Vagina (tissue), 2 donors: ENCODE results near the gene MAP7D3.

ENCODE experiments used
- POLR2AphosphoS5 ChIP-seq, 2 donors: sonication (generic); formaldehyde crosslinking; IDR thresholded peaks; one replicate each; pipeline ENCODE4 v1.9.0; 2017; ENCODE audit warnings: antibody characterized with exemption in 2 of 2, mild to moderate bottlenecking in 2 of 2, low read depth in 1 of 2; ENCODE audit not compliant: insufficient read depth in 1 of 2
- TF ChIP-seq, protein P1 (sequence below), 3 experiments: fragments of 450-650 bp in 2 of 3; fragments of 200-600 bp in 1 of 3; sonication (generic) in 1 of 3; IDR thresholded peaks; one replicate each; pipeline ENCODE4 v1.5.1; 2017 to 2019; ENCODE audit warnings: antibody characterized with exemption in 3 of 3, mild to moderate bottlenecking in 2 of 3, moderate library complexity in 2 of 3

DNA sequence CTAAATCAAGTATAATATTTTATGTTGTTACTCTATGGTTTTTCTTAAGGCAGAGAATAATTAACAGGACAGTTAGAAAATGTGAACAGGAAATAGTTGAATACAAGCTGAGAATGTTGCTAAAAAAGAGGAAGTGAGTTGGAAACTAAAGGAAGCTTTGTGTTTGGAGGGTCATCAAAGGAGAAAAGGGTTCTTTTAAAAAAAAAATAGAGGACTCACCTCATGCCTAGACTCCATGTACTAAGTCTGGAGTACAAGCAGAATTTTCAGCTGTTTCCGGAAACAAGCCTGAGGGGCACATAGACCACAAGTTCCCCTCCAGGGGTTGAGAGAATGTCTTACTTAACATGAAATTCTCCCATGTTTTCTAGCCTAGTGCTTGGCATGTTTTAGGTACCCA lies 20.1 kb upstream of the MAP7D3 start:
- TF ChIP-seq, protein P1, sequence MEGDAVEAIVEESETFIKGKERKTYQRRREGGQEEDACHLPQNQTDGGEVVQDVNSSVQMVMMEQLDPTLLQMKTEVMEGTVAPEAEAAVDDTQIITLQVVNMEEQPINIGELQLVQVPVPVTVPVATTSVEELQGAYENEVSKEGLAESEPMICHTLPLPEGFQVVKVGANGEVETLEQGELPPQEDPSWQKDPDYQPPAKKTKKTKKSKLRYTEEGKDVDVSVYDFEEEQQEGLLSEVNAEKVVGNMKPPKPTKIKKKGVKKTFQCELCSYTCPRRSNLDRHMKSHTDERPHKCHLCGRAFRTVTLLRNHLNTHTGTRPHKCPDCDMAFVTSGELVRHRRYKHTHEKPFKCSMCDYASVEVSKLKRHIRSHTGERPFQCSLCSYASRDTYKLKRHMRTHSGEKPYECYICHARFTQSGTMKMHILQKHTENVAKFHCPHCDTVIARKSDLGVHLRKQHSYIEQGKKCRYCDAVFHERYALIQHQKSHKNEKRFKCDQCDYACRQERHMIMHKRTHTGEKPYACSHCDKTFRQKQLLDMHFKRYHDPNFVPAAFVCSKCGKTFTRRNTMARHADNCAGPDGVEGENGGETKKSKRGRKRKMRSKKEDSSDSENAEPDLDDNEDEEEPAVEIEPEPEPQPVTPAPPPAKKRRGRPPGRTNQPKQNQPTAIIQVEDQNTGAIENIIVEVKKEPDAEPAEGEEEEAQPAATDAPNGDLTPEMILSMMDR (IDR thresholded peaks at IDR 0.05) = no peak
- no peak for TF ChIP-seq POLR2AphosphoS5 (IDR thresholded peaks at IDR 0.05; ENCODE audit: insufficient read depth in 1 of 2, low read depth in 1 of 2)
